AG20443 (cell line): ENCODE measurements around the gene FKBP14.

ENCODE experiments used
- DNase-seq: peaks from one replicate; pipeline ENCODE4 v3.0.0; 2012; ENCODE audit warnings: low spot score, mixed read lengths

The FKBP14 gene, protein sequence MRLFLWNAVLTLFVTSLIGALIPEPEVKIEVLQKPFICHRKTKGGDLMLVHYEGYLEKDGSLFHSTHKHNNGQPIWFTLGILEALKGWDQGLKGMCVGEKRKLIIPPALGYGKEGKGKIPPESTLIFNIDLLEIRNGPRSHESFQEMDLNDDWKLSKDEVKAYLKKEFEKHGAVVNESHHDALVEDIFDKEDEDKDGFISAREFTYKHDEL

DNA sequence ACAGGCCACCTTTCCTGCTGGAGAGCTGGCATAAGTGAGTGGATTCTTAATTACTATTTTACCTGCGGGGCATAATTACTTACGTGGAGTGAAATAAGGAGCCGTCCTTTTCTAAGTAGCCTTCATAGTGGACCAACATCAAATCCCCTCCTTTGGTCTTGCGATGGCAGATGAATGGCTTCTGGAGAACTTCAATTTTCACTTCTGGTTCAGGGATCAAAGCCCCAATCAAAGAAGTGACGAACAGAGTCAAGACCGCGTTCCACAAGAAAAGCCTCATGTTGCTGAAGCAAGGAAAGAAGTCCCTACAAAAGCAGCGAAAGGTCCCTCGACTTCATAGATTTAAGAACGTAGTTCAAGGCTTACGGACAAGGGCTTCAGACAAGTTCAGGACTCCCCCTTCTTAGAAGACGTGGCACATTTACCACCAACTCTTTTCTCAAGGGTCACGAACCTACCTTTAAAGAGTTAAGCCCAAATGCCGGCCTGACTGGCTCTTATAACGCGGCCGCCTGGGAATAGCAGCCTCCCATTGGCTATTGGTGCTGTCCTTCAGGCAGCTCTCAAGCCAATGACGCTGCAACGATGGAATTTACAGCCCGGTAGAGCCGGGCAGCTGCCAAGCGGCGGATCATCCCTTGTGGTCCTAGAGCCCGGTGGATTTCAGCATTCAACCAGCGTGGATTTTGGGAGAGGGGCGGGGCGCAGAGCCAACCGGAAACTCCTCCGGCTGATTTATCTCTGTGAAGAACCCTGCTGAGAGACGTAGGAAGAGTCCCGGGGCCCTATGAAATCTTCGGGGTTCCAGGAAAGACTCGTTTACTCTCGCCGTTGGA, at the start of gene FKBP14:
Gene FKBP14, minus strand, starts transcription at position 474 of the 836 bp plus-strand sequence. Its CDS starts 194 bp downstream, at position 280.
- DNase-seq: peak; percentile 97

DNA sequence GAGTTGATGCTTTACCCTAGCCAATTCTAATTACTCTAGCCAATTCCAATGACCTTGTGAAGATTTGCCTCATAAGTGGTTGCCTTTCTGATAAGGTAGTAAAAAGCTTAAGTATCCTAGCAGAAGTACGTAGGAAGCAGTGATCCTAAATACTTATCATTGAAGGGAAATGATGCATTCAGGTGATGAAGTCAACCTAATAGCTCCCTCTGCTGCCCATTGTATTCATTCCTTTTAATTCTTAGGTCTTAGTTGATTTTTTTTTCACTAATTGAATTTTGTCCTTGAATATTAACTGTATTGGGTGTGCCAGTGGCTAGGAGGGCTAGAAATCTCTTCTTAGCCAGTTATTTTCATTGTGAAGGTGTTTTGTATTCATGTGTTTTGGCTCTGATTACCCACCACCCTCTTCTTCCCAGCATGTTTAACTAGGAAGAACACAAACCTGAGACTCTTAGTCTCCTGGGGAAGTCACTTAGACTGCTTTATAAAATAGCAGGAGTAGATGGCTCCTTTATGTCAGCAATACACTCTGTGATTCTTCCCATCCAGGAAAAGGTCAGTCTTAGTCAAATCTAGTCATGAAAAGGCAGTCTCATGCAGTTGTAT, 48.0 kb upstream of the FKBP14 start:
- peak; percentile 28 for DNase-seq

DNA sequence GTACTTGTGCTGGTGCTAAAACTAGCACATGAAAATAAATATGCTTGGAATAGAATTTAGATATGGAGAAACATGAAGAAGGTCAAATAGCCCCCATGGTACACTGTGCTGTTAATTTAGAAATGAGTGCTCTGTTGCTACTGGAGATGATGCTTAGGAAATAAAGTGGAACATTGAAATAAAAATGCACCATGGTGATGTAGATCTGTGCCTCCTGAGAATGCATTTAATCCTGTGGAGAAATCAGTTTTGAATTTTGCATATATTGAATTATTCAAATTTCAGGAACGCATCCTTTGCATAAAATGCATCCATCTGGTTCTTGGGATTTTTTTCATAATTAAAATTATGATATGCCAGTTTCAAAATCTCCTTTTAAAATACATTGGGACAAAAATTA, 46.2 kb upstream of the FKBP14 start:
- DNase-seq: no peak

DNA sequence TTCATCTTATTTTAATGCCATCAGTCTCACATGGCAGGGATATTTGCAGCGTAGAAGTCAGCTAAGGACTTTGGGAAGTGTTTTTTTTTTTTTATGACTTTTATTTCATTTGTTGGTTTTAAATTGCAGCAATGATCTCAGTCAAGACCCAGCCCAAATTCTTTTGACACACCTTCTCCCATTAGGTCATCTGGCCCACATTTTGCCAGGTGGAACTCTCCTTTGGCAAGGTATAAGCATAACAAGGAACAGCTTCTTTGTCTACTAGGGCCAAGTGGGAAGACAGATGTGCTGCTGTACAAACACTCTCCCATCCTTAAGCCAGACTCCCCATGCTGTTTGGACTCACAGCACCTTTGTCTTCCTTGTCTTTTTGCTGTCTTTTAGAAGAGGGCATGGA, 43.5 kb upstream of the FKBP14 start:
- no peak for DNase-seq

- DNase-seq: no peak
These were observed 42.8 kb upstream of the FKBP14 start for GRCh38 chr7:30069096-30069867.

GRCh38 chr7:30068117-30068516, 41.6 kb upstream of the FKBP14 start:
- DNase-seq: peak; percentile 78

- no peak for DNase-seq
These were observed 40.2 kb upstream of the FKBP14 start for GRCh38 chr7:30066687-30067086.

DNA sequence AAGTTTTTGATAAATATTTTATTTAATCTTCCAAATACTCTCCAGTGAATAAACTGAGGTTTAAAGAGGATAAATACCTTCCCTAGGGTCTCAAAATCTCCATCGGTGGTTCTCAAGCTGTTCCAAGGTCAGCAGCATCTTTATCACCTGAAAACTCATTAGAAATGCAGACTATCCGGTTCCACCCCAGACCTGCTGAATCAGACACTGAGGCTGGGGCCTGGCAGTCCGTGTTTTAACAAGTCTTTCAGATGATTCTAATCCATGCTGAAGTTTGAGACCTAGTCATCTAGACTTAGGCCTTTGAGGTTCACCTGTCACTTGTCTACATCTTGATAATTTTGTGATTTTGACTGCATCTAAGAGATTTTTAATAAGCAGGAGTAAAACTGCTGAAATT, 39.2 kb upstream of the FKBP14 start:
- no peak for DNase-seq

- peak; percentile 46 for DNase-seq
These were observed 36.1 kb upstream of the FKBP14 start for GRCh38 chr7:30062587-30062986.

GRCh38 chr7:30061786-30062185, 35.3 kb upstream of the FKBP14 start:
- peak; percentile 32 for DNase-seq

DNA sequence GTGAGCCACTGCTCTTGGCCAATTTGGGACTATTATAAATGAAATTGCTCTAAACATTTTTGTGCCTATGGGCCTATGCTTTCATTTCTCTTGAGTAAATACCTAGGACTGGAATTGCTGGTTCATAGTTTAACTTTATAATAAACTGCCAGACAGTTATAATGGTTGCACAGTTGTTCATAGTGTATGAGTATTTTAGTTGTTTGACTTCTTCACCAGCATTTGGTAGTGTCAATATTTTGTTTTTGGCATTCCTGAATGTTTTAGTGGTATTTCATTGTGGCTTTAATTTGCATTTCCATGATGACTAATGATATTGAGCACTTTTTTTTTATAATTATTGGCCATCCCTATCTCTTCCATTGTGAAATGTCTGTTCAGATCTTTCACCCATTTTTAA, 31.2 kb upstream of the FKBP14 start:
- DNase-seq: no peak

- no peak for DNase-seq
These were observed 26.6 kb upstream of the FKBP14 start for GRCh38 chr7:30053068-30053467.

DNA sequence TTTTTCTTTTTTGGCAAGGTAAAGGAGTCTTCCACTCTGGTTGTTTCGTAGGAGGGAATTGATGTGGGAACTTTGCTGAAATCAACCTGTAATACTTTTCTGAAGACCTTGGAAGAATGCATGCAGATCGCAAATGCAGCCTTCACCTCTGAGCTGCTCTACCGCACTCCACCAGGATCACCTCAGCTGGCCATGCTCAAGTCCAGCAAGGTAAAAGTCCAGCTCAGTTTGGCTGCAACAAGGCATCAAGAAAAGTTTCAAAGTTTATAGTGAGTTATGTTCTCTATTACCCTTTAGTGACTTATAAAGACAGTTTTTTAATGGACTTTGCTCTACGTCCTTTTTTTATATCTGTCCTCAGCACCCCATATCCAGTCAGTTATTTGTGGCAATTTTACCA, 22.7 kb upstream of the FKBP14 start:
- no peak for DNase-seq

DNA sequence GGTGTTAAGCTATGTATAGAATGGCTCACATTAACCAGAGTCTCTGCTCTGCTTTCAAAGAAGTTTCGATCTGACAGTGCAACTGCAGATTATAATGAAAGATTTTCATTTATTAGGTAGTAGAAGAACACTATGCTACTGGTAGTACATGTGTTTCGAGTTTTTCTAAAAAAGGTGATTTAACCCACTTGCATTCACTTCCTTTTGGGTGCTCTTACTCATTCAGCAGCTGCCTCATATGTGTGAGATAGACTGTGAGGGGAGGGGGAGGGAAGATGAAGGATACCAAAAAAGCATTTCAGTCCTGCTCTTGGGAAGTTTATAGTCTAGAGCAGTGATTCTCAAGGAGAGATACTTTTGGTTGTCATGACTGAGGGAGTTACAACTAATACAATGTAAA, 22.1 kb upstream of the FKBP14 start:
- no peak for DNase-seq

DNA sequence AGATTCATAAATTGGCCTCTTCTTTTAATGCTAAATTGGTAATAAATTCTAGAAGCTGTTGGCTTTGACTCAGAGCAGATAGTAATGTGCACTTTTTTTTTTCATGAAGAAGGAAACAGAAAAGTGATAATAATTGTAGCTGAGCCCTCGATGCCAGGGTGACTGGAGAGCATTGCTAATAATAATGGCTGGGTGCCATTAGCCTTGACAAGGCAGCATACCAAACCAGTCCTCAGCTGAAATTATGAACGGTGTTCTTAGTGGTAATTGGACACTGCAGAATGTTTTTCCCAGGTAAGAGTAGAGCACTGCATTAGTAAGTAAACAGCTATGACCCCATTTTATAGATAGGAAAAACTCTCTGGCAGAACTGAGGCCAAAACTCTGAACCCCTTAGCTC, 20.6 kb upstream of the FKBP14 start:
- no peak for DNase-seq

GRCh38 chr7:30046127-30046770, 19.7 kb upstream of the FKBP14 start:
- DNase-seq: no peak

GRCh38 chr7:30041526-30042269, 15.2 kb upstream of the FKBP14 start:
- peak; percentile 27 for DNase-seq

DNA sequence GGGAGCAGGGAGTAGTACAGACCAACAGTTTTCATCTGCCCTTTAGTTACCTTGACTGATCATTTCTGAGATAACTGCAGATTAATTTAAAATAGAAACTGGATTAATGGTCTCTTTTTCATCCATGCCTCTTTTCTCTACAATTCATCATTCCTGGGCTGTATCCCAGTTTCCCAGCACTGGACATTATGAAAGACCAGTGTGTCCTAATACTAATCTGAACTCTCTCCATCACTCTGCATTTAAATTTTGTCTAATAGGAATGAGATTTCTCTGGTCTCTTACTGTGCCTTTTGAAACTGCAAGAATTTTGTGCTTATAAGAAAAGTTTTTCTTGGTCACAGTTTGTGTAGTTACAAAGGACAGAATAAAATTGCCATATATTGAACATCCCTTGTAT, 14.4 kb upstream of the FKBP14 start:
- DNase-seq: peak; percentile 21

DNA sequence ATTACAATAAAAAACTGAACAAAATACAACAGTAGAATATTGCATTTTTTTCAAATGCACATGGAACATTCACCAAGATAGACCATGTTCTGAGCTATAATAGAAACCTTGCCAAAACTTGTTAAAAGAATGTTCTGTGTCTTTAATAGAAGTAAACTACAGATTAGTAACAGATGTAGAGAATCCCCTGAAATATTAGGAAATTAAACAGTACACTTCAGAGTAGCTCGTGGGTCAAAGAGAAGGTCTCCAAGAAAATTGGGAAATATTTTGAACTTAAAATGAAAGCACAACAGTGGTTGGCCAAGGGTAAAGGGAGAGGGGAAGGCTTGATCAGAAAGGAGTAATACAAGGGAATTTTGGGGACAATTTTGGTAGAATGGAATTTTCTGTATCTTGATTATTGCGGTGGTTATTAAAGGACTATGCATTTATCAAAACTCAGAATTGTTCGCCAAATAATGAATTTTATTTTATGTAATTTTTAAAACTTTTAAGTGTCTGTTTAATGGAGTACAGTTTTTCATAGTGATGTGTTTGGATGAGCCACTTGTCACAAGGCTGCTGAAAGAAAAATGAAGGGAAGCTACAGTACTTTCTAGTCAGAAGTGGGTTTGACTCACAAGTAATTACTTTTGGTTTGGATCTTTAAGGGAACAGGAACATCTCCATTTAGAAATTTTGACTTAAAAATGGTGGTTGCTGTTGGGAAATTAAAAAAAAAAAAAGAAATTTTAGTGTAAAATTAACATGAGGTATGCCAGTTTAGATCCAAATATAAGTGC, 11.9 kb upstream of the FKBP14 start:
- DNase-seq: peak; percentile 54

DNA sequence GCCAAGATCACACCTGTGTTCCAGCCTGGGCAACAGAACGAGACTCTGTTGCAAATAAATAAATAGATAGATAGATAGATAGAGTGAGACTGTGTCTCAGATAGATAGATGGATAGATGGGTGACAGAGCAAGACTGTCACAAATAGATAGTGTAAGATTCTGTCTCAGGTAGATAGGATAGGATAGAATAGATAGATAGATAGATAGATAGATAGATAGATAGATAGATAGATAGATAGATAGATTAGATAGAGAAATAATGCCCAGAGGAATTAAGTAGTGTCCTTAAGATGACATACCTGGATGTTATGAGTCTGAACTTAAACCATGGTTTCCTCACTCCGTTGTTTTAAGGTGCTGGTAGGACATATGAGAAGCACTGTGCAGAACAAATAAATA, 9.7 kb upstream of the FKBP14 start:
- no peak for DNase-seq
